Heart right ventricle (tissue), 16 donors: Measurements from ENCODE around the gene TRABD2B. TPM values are rescaled to one million over a fixed set of nuclear protein-coding genes. Genes with fewer than 3 reads are reported as not detected.

Experiments used
- ATAC-seq, 8 donors: fragments of 200-7000 bp; cut with Tn5 transposase; one replicate each; pipeline ENCODE4 v1.9.1; 2020; ENCODE audit warnings: mild to moderate bottlenecking in 8 of 8, moderate library complexity in 8 of 8, moderate number of reproducible peaks in 1 of 8
- DNase-seq, 2 donors: peaks; one replicate each; pipeline ENCODE4 v3.0.0-alpha.2; 2020
- H3K27ac ChIP-seq, 10 donors: fragments of 200-600 bp; sonication (generic) in 2 of 10; one replicate each; pipeline versions ENCODE4 v1.5.0 to v1.8.0; 2020 to 2022; ENCODE audit warnings: mild to moderate bottlenecking in 3 of 10
- H3K27me3 ChIP-seq, 7 donors: fragments of 200-600 bp; one replicate each; pipeline ENCODE4 v1.8.0; 2021 to 2022; ENCODE audit warnings: mild to moderate bottlenecking in 2 of 7
- H3K36me3 ChIP-seq, 9 donors: fragments of 200-600 bp; sonication (generic) in 1 of 9; one replicate each; pipeline versions ENCODE4 v1.5.0 to v1.8.0; 2020 to 2022; ENCODE audit warnings: mild to moderate bottlenecking in 2 of 9
- H3K4me1 ChIP-seq, 9 donors: fragments of 200-600 bp; sonication (generic) in 1 of 9; one replicate each; pipeline versions ENCODE4 v1.5.0 to v1.8.0; 2020 to 2022; ENCODE audit warnings: mild to moderate bottlenecking in 4 of 9
- H3K4me3 ChIP-seq, 10 donors: fragments of 200-600 bp; sonication (generic) in 2 of 10; one replicate each; pipeline versions ENCODE4 v1.5.0 to v1.8.0; 2020 to 2022; ENCODE audit warnings: mild to moderate bottlenecking in 7 of 10, moderate library complexity in 2 of 10
- H3K9me3 ChIP-seq, 11 donors: fragments of 200-600 bp in 10 of 11; sonication (generic) in 2 of 11; one replicate each; pipeline versions ENCODE4 v1.5.0 to v1.8.0; 2013 to 2022; ENCODE audit warnings: mild to moderate bottlenecking in 2 of 11, control low read depth in 1 of 11, moderate library complexity in 1 of 11
- CTCF ChIP-seq, 9 donors: fragments of 200-600 bp; sonication (generic) in 2 of 9; IDR thresholded peaks; one replicate each; pipeline versions ENCODE4 v1.5.0 to v1.8.0; 2021 to 2022; ENCODE audit warnings: antibody characterized with exemption in 9 of 9, mild to moderate bottlenecking in 5 of 9, moderate library complexity in 1 of 9
- WGBS, 2 donors: extraction: QIAGEN DNeasy Blood & Tissue Kit; methylation state at CpG; one replicate each; pipeline ENCODE4 v1.1.7; 2013; ENCODE audit warnings: inconsistent platforms in 1 of 2; 5-methylcytosine and 5-hydroxymethylcytosine counted together
- intact Hi-C, 10 donors: fragments of 100-400 bp; cut with DNase I; formaldehyde crosslinking; loops; one replicate each; pipeline versions ENCODE4 v1.11.1 to v1.14.2; 2022
- polyA plus RNA-seq, 2 donors: library from polyadenylated mRNA; stranded (reverse); fragments of 200-250 nt; gene quantifications; one replicate each; pipeline ENCODE4 v1.2.3, GENCODE V29; 2013
- total RNA-seq, 10 donors: library from RNA; stranded (reverse); fragmentation: NEBNext Ultra II Directional in 3 of 10; extraction: Animal tissue kit (Norgen Biotek cat#: 25700) in 3 of 10; gene quantifications; one replicate each; pipeline versions ENCODE4 v1.2.1 to v1.2.4, GENCODE V29; 2021 to 2023
- donor health status: Arrhythmogenic right ventricular cardiomyopathy.
- donor health status: ischemic (EF 13 %, LVEDD 7.1; RV severe dilation, severe dysfunction).
- donor health status: healthy with polysubstance abuse.
- donor health status: DM: no; HTN: yes; CAD: no.
- donor health status: DM: no; HTN: no; CAD: no.
- donor health status: ischemic (EF 25% LVEDD 6.9; RV normal size, moderate dysfunction).
- donor health status: ischemic (EF 25% LVEDD 5.7; RV mildly dilated, moderate dysfunction).
- donor health status: healthy.
- donor health status: DM: yes; HTN: yes; CAD: no.
- donor health status: Ischemic cardiomyopathy.
- donor health status: ischemic (EF 35%, LVEDD 5.7; RV mildly dilated, moderate dysfunction).
- donor health status: nonischemic (EF 11% LVEDD 7.7; RV severe dilation, severe dysfunction).
- donor health status: DM: yes; HTN: yes; CAD: no.
- donor health status: PGD.
- donor health status: ischemic (EF 29% LVEDD 5.4; RV normal size, mild dysfunction).
- donor health status: nonischemic (EF 23%, LVEDD 6.1; RV moderate dilation, normal function).

The TRABD2B gene
- total and polyA plus RNA-seq, 12 donors = 0.21 to 1.1 (median 0.53) TPM

- no peak for TF ChIP-seq CTCF (IDR thresholded peaks at IDR 0.05)
- DNase-seq (no peak), ATAC-seq (no peak)
- Histone ChIP-seq H3K27me3 (peaks cover 0 to 19% (median 0%) of the 10 kb centered on the region in 7 donors), H3K4me3 (no peak overlapping the region), H3K36me3 (no peaks in the 10 kb centered on the region), H3K9me3 (no peaks in the 10 kb centered on the region), H3K4me1 (peaks cover 0 to 7% (median 0%) of the 10 kb centered on the region in 9 donors), H3K27ac (no peak overlapping the region)
- intact Hi-C loops = no loop called here
- 81 to 87% methylated on average over 6 of the region's 6 CpGs for WGBS, 2 donors
Measured at GRCh38 chr1:47927165-47927564, 70.0 kb downstream of the TRABD2B start.

- TF ChIP-seq CTCF (IDR thresholded peaks at IDR 0.05) = no peak
- ATAC-seq (no peak), DNase-seq (no peak)
- H3K4me1 ChIP-seq = peaks cover 0 to 7% (median 0%) of the 10 kb centered on the region in 9 donors
- H3K27ac ChIP-seq = no peak overlapping the region
- peaks cover 0 to 19% (median 0%) of the 10 kb centered on the region in 7 donors for H3K27me3 ChIP-seq
- intact Hi-C loops = no loop called here
- 33 to 38% methylated on average over 2 of the region's 2 CpGs for WGBS, 2 donors
- H3K4me3 ChIP-seq = no peak overlapping the region
- H3K9me3 ChIP-seq = no peaks in the 10 kb centered on the region
- no peaks in the 10 kb centered on the region for H3K36me3 ChIP-seq
Measured at GRCh38 chr1:47926461-47926999, 70.7 kb downstream of the TRABD2B start.

GRCh38 chr1:47924270-47925048 is 72.7 kb downstream of the TRABD2B start:
- intact Hi-C loops = no loop called here
- no peaks in the 10 kb centered on the region for H3K36me3 ChIP-seq
- H3K27ac ChIP-seq = no peak overlapping the region
- no peak overlapping the region for H3K4me3 ChIP-seq
- TF ChIP-seq CTCF (IDR thresholded peaks at IDR 0.05) = no peak
- ATAC-seq = no peak
- peaks cover 0 to 7% (median 0%) of the 10 kb centered on the region in 9 donors for H3K4me1 ChIP-seq
- no peaks in the 10 kb centered on the region for H3K9me3 ChIP-seq
- peaks cover 0 to 16% (median 0%) of the 10 kb centered on the region in 7 donors for H3K27me3 ChIP-seq
- 77 to 78% methylated on average over 7 of the region's 7 CpGs for WGBS, 2 donors
- DNase-seq = no peak

GRCh38 chr1:47921935-47922415 is 75.2 kb downstream of the TRABD2B start:
- H3K4me3 ChIP-seq = no peak overlapping the region
- H3K27ac ChIP-seq = no peak overlapping the region
- DNase-seq = no peak
- WGBS, 2 donors = 88 to 96% methylated on average over 4 of the region's 4 CpGs
- H3K36me3 ChIP-seq = no peaks in the 10 kb centered on the region
- ATAC-seq = no peak
- peaks cover 0 to 13% (median 0%) of the 10 kb centered on the region in 7 donors for H3K27me3 ChIP-seq
- intact Hi-C loops = no loop called here
- no peaks in the 10 kb centered on the region for H3K9me3 ChIP-seq
- peaks cover 0 to 19% (median 4%) of the 10 kb centered on the region in 9 donors for H3K4me1 ChIP-seq
- TF ChIP-seq CTCF (IDR thresholded peaks at IDR 0.05) = no peak
